GM18511 (cell line): ENCODE data around the gene DRD1.
A peak's percentile ranks its signal among the peaks of the same experiment; 100 is the strongest.
"Not testable (repeated sequence)": the region's sequence is repeated elsewhere in the genome, so short reads cannot be mapped to it uniquely, and the experiment has no call there.

Experiments used
- ATAC-seq: cut with Tn5 transposase; IDR thresholded peaks from one replicate; pipeline ENCODE4 v1.9.1; 2021; ENCODE audit warnings: mild to moderate bottlenecking, moderate library complexity; ENCODE audit not compliant: unreplicated experiment

DRD1 gene

GRCh38 chr5:175468892-175469291 is 24.9 kb upstream of the DRD1 start:
- ATAC-seq, result no peak

GRCh38 chr5:175467983-175468690 is 24.2 kb upstream of the DRD1 start:
- ATAC-seq, result no peak

GRCh38 chr5:175466700-175467318 is 22.8 kb upstream of the DRD1 start:
- no peak for ATAC-seq

DNA sequence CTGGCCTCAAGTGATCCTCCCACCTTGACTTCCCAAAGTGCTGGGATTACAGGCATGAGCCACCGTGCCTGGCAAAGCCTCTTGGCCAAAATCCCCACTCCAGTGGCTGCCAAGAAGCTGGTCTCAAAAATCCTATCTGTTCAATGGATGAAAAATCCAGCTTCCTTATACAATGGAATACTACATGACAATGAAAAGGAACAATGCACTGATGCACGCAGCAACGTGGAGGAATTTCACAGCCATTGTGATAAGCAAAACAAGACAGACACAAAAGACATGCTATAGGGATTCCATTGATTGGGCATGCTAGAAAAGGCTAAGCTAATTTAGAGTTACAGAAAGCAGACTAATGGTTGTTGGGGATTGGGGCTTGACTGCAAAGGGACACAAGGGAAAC is 21.3 kb upstream of the DRD1 start:
- no peak for ATAC-seq

DNA sequence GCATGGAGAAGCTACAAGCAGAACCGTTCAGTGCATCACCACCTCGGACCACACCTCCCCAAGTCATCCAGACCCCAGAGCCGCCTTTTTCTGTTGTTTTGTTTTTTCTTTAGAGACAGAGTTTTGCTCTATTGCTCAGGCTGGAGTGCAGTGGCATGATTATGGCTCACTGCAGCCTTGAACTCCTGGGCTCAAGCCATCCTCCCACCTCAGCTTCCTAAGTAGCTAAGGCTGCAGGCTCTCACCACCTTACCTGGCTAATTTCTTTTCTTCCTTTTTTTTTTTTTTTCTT is 20.9 kb upstream of the DRD1 start:
- no peak for ATAC-seq

GRCh38 chr5:175464074-175464941 is 20.3 kb upstream of the DRD1 start:
- peak; percentile 99 for ATAC-seq

- no peak for ATAC-seq
These were observed 19.7 kb upstream of the DRD1 start for GRCh38 chr5:175463641-175464040.

DNA sequence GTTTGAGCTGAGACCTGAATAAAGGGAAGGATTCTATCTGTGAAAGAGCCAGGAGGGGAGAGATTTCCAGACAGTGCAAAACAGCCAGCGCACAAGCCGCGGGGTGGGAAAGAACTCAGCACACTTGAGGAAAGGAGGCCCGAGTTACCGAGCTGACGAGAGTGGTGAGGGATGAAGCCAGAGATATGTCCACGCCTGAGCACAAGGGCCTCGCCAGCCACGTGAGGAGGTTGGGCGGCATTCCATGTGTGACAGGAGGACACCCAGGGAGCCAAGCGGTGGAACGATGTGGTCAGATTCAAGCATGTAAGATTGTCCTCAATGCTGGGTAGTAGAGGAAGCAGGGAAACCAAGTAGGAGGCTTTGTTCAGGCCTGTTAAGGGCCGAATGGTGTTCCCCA is 17.4 kb upstream of the DRD1 start:
- ATAC-seq, result no peak

DNA sequence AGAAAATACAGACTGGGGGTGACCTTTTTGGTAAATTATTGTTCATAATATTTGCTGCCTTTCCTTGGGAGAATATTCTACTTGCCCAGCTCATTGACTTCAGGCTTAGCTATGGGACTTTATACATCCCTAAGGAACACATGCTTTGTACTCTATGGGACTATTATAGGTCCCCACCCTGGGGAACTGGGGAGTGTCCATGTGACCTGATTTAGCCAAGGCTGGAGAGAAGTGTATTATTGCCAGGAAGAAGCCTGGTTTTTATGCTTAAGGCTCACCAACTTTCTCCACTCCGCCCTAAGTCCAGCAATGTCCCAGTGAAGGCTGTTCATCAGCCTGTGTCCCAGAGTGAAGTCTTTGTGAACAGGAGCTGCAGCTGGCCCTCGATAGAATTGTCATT is 16.6 kb upstream of the DRD1 start:
- ATAC-seq, result no peak

DNA sequence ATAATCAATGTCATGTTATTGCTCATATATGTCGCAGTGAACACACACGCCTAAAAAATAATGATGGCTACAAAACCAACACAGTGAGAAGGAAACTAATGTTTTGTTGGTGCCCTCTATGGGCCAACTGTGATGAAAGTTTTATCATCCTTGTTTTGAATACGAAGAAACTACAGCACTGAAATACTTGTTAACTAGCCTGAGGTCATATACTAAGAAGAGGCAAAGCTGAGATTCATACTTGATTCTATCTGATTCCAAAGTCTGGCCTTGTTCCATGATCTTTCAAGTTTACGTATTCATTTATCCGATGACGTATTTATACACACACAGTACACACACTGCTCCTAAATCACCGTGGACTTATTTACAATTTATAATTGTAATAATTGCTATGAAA is 16.1 kb upstream of the DRD1 start:
- ATAC-seq, result no peak

- peak; percentile 92 for ATAC-seq
These were observed 13.5 kb upstream of the DRD1 start for GRCh38 chr5:175457466-175457865.

- no peak for ATAC-seq
These were observed 12.2 kb upstream of the DRD1 start for GRCh38 chr5:175456105-175456742.

DNA sequence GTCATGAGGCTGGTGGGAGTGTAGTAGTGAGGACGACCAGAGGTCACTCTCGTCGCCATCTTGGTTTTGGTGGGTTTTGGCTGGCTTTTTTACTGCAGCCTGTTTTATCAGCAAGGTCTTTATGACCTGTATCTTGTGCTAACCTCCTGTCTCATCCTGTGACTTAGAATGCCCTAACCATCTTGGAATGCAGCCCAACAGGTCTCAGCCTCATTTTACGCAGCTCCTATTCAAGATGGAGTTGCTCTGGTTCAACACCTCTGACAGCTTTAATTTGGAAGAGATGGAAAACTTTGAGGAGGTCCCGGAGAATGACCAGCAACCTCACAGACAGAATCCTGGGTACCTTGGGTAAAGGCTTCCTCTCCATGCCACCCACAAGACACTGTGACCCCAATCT is 10.4 kb upstream of the DRD1 start:
- not testable (repeated sequence) for ATAC-seq

- ATAC-seq, result no peak
These were observed 8.2 kb upstream of the DRD1 start for GRCh38 chr5:175452166-175452565.

- ATAC-seq, result no peak
These were observed 4.3 kb upstream of the DRD1 start for GRCh38 chr5:175448276-175448675.

DNA sequence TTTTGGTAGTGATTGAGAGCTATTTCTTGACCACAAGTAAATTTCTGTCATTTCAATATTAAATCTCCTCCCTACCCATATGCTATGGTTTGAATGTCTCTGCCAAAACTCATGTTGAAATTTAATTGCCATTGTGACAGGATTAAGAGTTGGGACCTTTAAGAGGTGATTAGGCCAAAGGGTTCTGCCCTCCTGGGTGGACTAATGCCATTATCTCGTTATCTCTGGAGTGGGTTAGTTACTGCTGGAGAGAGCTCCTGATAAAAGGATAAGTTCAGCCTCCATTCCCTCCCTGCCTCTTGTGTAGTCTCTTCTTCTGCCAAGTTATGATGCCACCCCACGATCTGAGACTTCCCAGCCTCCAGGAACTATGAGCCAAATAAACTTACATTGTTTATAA is 3.6 kb upstream of the DRD1 start:
- ATAC-seq, result no peak

GRCh38 chr5:175446378-175446777 is 2.4 kb upstream of the DRD1 start:
- ATAC-seq, result not testable (repeated sequence)

DNA sequence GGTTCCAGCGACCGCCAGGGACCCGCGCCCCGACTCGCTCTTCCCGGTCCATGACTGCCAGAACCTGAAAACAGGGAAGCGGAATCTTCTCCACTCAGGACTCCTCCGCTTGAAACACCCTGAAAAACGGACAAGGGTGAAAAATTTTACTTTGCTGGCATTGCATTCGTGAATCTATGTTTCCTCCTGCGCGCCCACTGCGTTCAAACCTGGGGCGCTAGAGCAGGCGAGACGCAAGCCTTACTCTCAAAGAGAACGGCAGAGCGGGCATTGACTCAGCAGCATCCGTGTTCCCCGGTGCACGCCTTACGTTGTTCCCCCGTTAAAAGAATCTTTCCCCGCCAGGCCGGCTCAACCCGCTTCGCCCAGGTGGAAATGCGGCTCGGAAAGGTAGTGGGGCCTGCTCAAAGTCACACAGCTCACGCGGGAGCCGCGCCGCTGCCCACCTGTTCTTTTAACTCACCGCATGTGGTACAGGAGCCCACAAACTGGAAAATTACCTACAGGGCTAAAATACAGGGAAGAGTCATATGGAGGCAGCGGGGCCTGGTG is 999 bp upstream of the DRD1 start:
- ATAC-seq, result no peak

GRCh38 chr5:175443514-175444059 is 395 bp downstream of the DRD1 start:
- ATAC-seq, result no peak

DNA sequence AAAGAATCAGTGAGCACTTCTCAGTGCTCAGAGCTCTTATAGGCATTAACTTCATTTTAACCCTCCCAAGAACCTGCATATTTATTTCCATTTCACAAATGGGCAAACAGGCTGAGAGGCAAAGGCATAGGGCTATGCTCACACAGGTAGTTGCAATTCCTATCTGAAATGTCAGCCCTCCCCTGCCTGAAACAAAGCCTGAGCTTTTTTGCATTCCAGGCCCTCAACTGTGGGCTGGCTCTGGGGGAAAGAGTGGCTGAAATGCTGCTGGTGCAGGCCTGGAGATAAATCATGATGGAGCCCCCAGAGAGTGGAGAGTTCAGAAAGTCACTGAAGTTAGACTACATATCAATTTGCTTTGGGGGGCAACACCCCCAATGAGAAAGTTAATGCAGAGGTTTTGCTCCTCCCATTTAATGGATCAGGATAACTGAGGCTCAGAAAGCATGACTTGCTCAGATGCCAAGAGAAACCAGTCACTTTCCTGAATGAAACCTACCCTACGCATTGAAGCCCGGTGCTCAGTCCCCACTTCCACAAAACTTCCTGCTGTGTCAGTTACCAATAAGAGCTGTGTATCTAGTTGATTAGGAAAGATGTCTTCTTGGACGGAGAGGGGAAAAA is 5.6 kb downstream of the DRD1 start:
- no peak for ATAC-seq

- no peak for ATAC-seq
These were observed 7.6 kb downstream of the DRD1 start for GRCh38 chr5:175436359-175436758.
